Erythroblast (primary cell): ENCODE data around the gene FSTL4.

ENCODE experiments used
- GATA1 ChIP-seq: IDR thresholded peaks from 2 replicates; pipeline ENCODE4 v1.6.1; 2011; ENCODE audit warnings: low read depth, mild to moderate bottlenecking, control low read depth, low read length, moderate library complexity
- POLR2A ChIP-seq: IDR thresholded peaks from 2 replicates; pipeline ENCODE4 v1.6.1; 2011; ENCODE audit warnings: mild to moderate bottlenecking, low read length

DNA sequence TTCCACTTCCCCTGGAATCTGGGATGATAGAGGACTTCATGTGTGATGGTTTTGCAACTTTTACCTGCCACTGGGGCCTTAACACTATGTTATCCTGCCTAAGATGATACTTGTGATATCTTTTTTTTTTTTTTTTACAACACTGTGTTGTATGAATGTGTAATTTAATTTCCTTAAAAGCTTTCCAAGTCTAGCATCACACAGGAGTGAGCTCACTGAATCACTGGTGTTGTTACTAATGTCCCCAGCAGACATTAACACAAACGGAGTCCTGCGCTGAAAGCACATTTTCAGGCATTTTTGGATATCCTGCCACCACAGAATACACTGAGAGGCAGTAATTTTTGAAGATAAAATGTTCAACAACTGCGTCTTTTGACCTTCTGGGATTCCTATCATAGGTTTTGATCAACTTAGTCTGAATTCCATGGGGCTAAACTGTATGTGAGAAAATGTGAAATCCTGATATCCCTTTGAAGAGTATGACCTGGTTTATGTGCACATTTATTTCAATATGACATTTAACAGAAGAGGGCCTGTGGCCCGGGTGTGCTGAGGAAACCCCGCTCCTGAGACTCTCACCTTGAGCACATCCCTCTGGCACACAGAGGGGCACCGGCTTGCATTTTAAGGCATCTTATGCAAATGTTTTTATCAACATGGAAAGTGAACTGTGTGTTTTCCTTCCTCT lies 118.0 kb downstream of the FSTL4 start:
- no peak for TF ChIP-seq POLR2A
- no peak for TF ChIP-seq GATA1
